OCI-LY3 (cell line): ENCODE data around the gene ABCB6.

ENCODE experiments used
- H2AFZ ChIP-seq: fragments of 200-600, 300-600 bp; shearing (Covaris generic); 2 replicates; pipeline ENCODE4 v1.6.0; 2014; ENCODE audit warnings: antibody characterized with exemption, low read depth, low read length
- H3K27ac ChIP-seq: fragments of 200-600, 300-600 bp; sonication (generic); 2 replicates; pipeline ENCODE4 v1.5.1; 2014; ENCODE audit warnings: mild to moderate bottlenecking, low read length, moderate library complexity, mixed read lengths
- H3K27me3 ChIP-seq: fragments of 200-600, 300-600 bp; sonication (generic); 2 replicates; pipeline ENCODE4 v1.6.1; 2014; ENCODE audit warnings: low read depth, low read length, mixed read lengths
- H3K36me3 ChIP-seq: fragments of 200-600, 300-600 bp; sonication (generic); replicated peaks from 2 replicates; pipeline ENCODE3; 2014; ENCODE audit warnings: low read depth, low read length, mixed read lengths
- H3K4me1 ChIP-seq: fragments of 300-600, 200-600 bp; sonication (generic); 2 replicates; pipeline ENCODE4 v1.6.1; 2014; ENCODE audit warnings: low read length, mixed read lengths
- H3K4me2 ChIP-seq: fragments of 200-600, 300-600 bp; sonication (generic); 2 replicates; pipeline ENCODE4 v1.6.1; 2014; ENCODE audit warnings: low read length, mixed read lengths
- H3K4me3 ChIP-seq: fragments of 300-600, 200-600 bp; sonication (generic); 2 replicates; pipeline ENCODE4 v1.5.1; 2014; ENCODE audit warnings: antibody characterized with exemption, mild to moderate bottlenecking, low read length, moderate library complexity
- H3K79me2 ChIP-seq: fragments of 300-600, 200-600 bp; shearing (Covaris generic); 2 replicates; pipeline ENCODE4 v1.6.1; 2014; ENCODE audit warnings: mild to moderate bottlenecking, low read length, mixed read lengths
- H3K9ac ChIP-seq: fragments of 300-600, 200-600 bp; shearing (Covaris generic); 2 replicates; pipeline ENCODE4 v1.6.0; 2014; ENCODE audit warnings: mild to moderate bottlenecking, low read length, moderate library complexity
- H3K9me3 ChIP-seq: fragments of 200-600, 300-600 bp; shearing (Covaris generic); 2 replicates; pipeline ENCODE4 v1.6.1; 2014; ENCODE audit warnings: low read length, mixed read lengths; ENCODE audit not compliant: insufficient read depth
- H4K20me1 ChIP-seq: fragments of 200-600, 300-600 bp; sonication (generic); 2 replicates; pipeline ENCODE4 v1.6.1; 2016; ENCODE audit warnings: low read length, mixed read lengths; ENCODE audit not compliant: insufficient read depth
- EZH2phosphoT487 ChIP-seq: fragments of 200-600 bp; shearing (Covaris generic); IDR thresholded peaks from 2 replicates; pipeline ENCODE4 v1.6.1; 2018; ENCODE audit warnings: antibody characterized with exemption, mixed run types, low read depth
- TF ChIP-seq, protein P1 (sequence below): fragments of 200-600, 300-600 bp; sonication (generic); IDR thresholded peaks from 2 replicates; pipeline ENCODE4 v1.5.1; 2014; ENCODE audit warnings: antibody characterized with exemption, low read length, low read depth

ABCB6 gene

DNA sequence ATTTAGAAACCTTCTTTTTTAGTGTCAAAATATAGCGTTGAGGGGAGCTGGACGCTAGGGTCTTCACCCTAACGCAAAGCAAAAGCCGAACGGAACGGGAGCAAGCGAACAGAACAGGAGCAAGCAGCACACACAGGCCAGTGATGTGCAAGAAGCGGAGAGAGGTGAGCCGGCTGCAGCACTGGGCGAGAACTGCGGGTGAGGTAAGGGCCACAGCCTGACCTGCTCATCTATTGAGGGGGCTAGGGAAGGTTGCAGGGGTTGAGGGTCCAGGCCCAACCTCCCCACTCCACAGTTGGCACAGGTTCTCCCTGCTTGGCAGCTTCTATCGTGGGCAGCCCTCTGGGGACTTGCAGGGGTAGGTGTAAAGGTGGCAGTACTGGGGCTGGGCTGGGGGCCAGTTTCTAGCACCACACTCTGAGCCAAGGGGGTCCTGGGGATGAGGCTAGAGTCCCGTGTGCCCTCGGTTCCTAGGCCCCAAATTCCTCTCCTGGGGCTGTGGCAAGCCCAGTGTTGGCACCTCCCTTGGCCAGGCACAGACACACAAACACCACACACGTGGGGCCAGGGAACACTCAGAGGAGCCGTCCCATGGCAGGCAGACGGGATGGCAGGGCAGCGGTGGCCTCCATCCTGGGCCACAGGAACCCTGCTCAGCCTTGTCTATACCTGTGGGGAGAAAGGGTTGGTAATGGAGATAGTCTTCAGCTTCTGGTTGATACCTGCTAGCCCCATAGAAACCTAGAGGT, 1.2 kb upstream of the ABCB6 start:
- no peak overlapping the region for H3K9ac ChIP-seq
- peaks cover 3% of the 10 kb centered on the region for H3K36me3 ChIP-seq

GRCh38 chr2:219218217-219218731, 484 bp downstream of the ABCB6 start:
- TF ChIP-seq EZH2phosphoT487 = no peak
- TF ChIP-seq, protein P1, sequence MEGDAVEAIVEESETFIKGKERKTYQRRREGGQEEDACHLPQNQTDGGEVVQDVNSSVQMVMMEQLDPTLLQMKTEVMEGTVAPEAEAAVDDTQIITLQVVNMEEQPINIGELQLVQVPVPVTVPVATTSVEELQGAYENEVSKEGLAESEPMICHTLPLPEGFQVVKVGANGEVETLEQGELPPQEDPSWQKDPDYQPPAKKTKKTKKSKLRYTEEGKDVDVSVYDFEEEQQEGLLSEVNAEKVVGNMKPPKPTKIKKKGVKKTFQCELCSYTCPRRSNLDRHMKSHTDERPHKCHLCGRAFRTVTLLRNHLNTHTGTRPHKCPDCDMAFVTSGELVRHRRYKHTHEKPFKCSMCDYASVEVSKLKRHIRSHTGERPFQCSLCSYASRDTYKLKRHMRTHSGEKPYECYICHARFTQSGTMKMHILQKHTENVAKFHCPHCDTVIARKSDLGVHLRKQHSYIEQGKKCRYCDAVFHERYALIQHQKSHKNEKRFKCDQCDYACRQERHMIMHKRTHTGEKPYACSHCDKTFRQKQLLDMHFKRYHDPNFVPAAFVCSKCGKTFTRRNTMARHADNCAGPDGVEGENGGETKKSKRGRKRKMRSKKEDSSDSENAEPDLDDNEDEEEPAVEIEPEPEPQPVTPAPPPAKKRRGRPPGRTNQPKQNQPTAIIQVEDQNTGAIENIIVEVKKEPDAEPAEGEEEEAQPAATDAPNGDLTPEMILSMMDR = no peak
- Histone ChIP-seq H3K9ac (no peak overlapping the region), H3K36me3 (no peaks in the 10 kb centered on the region), H3K79me2 (no peaks in the 10 kb centered on the region), H2AFZ (no peak overlapping the region), H3K27ac (no peak overlapping the region), H3K9me3 (no peaks in the 10 kb centered on the region), H3K4me1 (no peaks in the 10 kb centered on the region), H3K4me3 (no peak overlapping the region), H3K4me2 (no peak overlapping the region), H4K20me1 (no peaks in the 10 kb centered on the region), H3K27me3 (no peaks in the 10 kb centered on the region)

More for the DNA sequence above, 1.2 kb upstream of the ABCB6 start:
- no peaks in the 10 kb centered on the region for H4K20me1 ChIP-seq
- H3K4me3 ChIP-seq = no peak overlapping the region
- no peaks in the 10 kb centered on the region for H3K27me3 ChIP-seq
- no peak overlapping the region for H3K27ac ChIP-seq
- H3K4me2 ChIP-seq = no peak overlapping the region
- H3K79me2 ChIP-seq = no peaks in the 10 kb centered on the region
- no peak overlapping the region for H2AFZ ChIP-seq
- no peaks in the 10 kb centered on the region for H3K4me1 ChIP-seq
- TF ChIP-seq EZH2phosphoT487 = no peak
- TF ChIP-seq, protein P1 = no peak
- H3K9me3 ChIP-seq = no peaks in the 10 kb centered on the region

DNA sequence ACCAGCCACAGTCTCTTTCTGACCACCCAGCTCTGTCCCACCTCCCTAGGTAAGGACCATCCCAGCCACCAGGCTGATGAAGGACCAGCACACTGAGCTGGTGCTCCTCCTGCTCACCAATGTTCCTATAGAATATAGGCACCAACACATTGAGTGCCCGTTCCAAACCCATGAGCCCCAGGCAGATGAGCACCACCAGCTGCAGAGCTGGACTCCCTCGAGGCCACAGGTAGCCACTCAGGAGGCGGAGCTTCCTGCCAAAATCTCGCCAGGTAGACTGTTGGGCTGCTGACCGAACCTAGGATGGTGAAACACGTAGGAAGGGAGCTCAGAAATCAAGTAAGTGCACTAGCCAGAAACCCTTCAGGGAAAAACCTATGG, 2.2 kb downstream of the ABCB6 start:
- TF ChIP-seq, protein P1 = no peak
- TF ChIP-seq EZH2phosphoT487 = no peak
- no peaks in the 10 kb centered on the region for H3K27me3 ChIP-seq
- H3K9me3 ChIP-seq = no peaks in the 10 kb centered on the region
- H3K9ac ChIP-seq = no peak overlapping the region
- no peak overlapping the region for H3K4me3 ChIP-seq
- H2AFZ ChIP-seq = no peak overlapping the region
- H3K4me2 ChIP-seq = no peak overlapping the region
- H4K20me1 ChIP-seq = no peaks in the 10 kb centered on the region
- H3K79me2 ChIP-seq = no peaks in the 10 kb centered on the region
- no peaks in the 10 kb centered on the region for H3K4me1 ChIP-seq
- H3K36me3 ChIP-seq = no peaks in the 10 kb centered on the region
- H3K27ac ChIP-seq = no peak overlapping the region

DNA sequence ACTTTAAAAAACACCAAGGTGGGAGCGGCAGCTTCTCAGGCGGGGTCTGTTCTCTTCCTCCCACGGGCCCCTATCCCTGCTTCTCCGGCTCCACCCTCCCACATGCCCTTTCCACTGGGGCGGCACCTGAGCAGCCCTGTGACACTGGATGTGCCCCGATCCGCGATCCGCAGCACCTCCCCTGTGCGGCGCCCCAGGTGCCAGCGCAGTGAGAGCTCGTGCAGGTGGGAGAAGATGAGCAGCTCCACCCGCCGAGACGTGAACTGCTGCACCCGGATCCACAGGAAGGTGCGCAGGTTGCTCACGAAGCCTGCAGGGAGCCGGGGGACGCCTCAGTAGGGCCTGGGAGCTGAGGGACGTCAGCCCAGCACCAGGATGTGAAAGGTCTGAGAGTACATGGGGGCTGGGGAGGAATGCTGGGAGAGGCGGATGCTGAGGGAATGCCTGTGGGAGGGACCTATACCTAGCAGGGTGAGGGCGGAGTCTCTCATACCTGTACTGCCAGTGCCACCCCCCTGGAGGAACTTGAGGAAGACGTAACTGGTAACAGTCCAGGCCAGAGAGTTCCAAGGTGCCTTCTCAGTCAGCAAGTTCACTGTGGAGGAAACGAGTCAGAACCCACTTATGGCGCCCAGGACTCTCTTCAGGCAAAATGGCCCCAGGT, 2.8 kb downstream of the ABCB6 start:
- no peaks in the 10 kb centered on the region for H3K9me3 ChIP-seq
- H3K9ac ChIP-seq = no peak overlapping the region
- H3K79me2 ChIP-seq = no peaks in the 10 kb centered on the region
- no peaks in the 10 kb centered on the region for H3K4me1 ChIP-seq
- H3K36me3 ChIP-seq = no peaks in the 10 kb centered on the region
- H3K4me2 ChIP-seq = no peak overlapping the region
- no peaks in the 10 kb centered on the region for H3K27me3 ChIP-seq
- H4K20me1 ChIP-seq = no peaks in the 10 kb centered on the region
- H3K27ac ChIP-seq = no peak overlapping the region
- H2AFZ ChIP-seq = no peak overlapping the region
- TF ChIP-seq, protein P1 = no peak
- TF ChIP-seq EZH2phosphoT487 = no peak
- no peak overlapping the region for H3K4me3 ChIP-seq
